Cardiac fibroblast (primary cell): ENCODE data around the gene PCNX2.

Experiments used
- DNase-seq, 2 donors: peaks; one replicate each; pipeline versions ENCODE4 v3.0.0 to v3.0.0-alpha.2; 2010; ENCODE audit warnings: low read depth in 2 of 2
- H3K4me3 ChIP-seq, 2 donors: replicated peaks in 1 of 2; 1 replicate in 1 of 2; 2 replicates in 1 of 2; pipeline ENCODE4 v1.5.1; 2011; ENCODE audit warnings: low read depth in 2 of 2, low read length in 2 of 2, mild to moderate bottlenecking in 2 of 2, moderate library complexity in 1 of 2
- CTCF ChIP-seq: IDR thresholded peaks from one replicate; pipeline ENCODE4 v1.5.1; 2011; ENCODE audit warnings: low read depth, mild to moderate bottlenecking, low read length, inconsistent platforms

Gene PCNX2

GRCh38 chr1:233242827-233243483 is 52.6 kb downstream of the PCNX2 start:
- H3K4me3 ChIP-seq, result no peak overlapping the region
- DNase-seq, result no peak

DNA sequence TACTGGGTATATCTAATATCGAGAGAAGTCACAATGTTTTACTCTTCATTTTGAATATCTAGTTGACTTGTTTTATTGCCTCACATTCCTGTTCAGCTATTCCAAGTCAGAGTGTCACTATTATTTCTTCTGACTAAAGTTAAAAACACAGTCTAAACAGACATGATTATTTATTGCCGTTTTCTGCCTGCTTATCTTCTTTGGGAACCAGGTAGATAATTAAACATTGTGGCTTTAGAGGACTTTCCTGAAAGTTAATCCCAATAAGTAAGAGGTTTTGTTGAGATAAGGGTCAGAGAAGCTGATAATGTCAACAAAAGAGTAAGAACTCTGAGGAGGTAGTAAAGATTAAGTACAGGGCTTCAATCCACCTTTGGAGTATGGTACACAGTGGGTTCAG is 53.8 kb downstream of the PCNX2 start:
- no peak for TF ChIP-seq CTCF
- no peak for DNase-seq
- no peak overlapping the region for H3K4me3 ChIP-seq

More at GRCh38 chr1:233242827-233243483, 52.6 kb downstream of the PCNX2 start:
- TF ChIP-seq CTCF, result no peak

DNA sequence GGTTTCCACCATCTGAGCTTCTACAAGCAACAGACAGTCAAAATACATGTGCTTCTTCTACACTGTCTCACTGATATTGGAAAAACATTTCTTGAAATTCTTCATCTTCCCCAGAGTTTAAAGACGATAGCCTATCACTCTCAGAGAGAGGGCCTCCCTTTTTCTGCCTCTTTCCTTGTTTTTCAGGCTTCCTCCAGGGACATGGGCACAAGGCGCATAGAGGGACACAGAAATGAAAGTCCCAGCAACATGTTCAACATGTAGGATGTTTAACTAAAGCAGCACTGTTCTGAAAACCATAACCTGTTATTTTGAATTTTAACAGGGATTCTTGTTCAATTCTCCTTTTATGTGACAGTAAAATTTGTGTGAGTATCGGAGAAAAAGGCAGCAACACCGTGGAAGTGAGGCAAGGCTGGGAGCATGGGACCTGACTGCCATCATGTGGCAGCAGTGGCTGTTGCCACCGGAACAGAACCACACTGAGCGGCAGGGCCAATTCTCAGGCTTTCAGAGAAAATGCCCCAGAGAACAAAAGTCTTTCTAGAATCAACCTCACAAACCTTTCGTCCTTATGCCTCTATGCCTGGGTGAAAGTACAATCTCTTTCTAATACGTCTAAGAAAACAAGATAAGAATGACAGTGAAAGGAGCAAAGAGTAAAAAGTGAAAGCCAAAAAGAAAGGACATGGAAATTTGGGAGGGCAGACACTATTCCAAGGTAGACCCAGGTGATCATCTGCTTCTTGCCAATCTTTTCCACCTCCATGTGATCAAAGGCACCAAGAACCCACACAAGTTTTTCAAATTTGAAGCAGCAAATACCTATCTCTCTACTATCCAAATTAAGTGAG is 54.5 kb downstream of the PCNX2 start:
- no peak overlapping the region for H3K4me3 ChIP-seq
- peak; percentile 90 for TF ChIP-seq CTCF
- DNase-seq, result peak; percentile 62 to 76

- no peak overlapping the region for H3K4me3 ChIP-seq
- TF ChIP-seq CTCF, result no peak
- DNase-seq, result no peak
Measured at GRCh38 chr1:233240371-233240770, 55.2 kb downstream of the PCNX2 start.

GRCh38 chr1:233238884-233239431 is 56.6 kb downstream of the PCNX2 start:
- TF ChIP-seq CTCF, result no peak
- DNase-seq, result peak; percentile 9 to 56
- no peak overlapping the region for H3K4me3 ChIP-seq

- no peak overlapping the region for H3K4me3 ChIP-seq
- TF ChIP-seq CTCF, result no peak
- DNase-seq, result no peak
Measured at GRCh38 chr1:233237647-233238046, 57.9 kb downstream of the PCNX2 start.
